Activated T-helper 2 cell treated with anti-CD3 and anti-CD28 coated beads, Interferon-gamma antibody, Interleukin-2, Interleukin-4, amounts not matched to agents 10 μg/mL and 5 μg/mL and 100 μg/mL, durations not matched to agents 14 hours and 24 hours and 36 hours (primary cell): ENCODE results near the gene ABHD12B. TPM values are rescaled to one million over a fixed set of nuclear protein-coding genes. Genes with fewer than 3 reads are reported as not detected.

Source experiments
- DNase-seq: peaks from one replicate; pipeline ENCODE4 v3.0.0; 2021; ENCODE audit warnings: low spot score
- H3K27ac Mint-ChIP-seq: one replicate; pipeline ENCODE4 v1.8.0; 2021; ENCODE audit warnings: mixed read lengths
- H3K27me3 Mint-ChIP-seq: one replicate; pipeline ENCODE4 v1.8.0; 2021; ENCODE audit warnings: low read depth, mixed read lengths
- H3K36me3 Mint-ChIP-seq: one replicate; pipeline ENCODE4 v1.8.0; 2021; ENCODE audit warnings: low read depth, mixed read lengths
- H3K4me1 Mint-ChIP-seq: one replicate; pipeline ENCODE4 v1.8.0; 2021; ENCODE audit warnings: low read depth, mixed read lengths
- H3K4me3 Mint-ChIP-seq: one replicate; pipeline ENCODE4 v1.8.0; 2021; ENCODE audit warnings: low read depth, mild to moderate bottlenecking, moderate library complexity, mixed read lengths
- H3K9me3 Mint-ChIP-seq: one replicate; pipeline ENCODE4 v1.8.0; 2021; ENCODE audit warnings: mixed read lengths
- intact Hi-C: fragments of 100-400 bp; cut with micrococcal nuclease; formaldehyde crosslinking; loops from one replicate; pipeline ENCODE4 v1.15.1; 2023
- total RNA-seq: library from RNA; stranded (reverse); gene quantifications from 2 replicates; pipeline ENCODE4 v1.2.3, GENCODE V29; 2022

ABHD12B gene
- total RNA-seq, 1 donor from 2014 or later: not detected

- H3K36me3 Mint-ChIP-seq: peaks cover 26% of the 10 kb centered on the region
- peaks cover 13% of the 10 kb centered on the region for H3K27me3 Mint-ChIP-seq
- no peak for DNase-seq
- peaks cover 48% of the 10 kb centered on the region for H3K4me1 Mint-ChIP-seq
- peak overlapping the region; percentile 91 for H3K4me3 Mint-ChIP-seq
- H3K27ac Mint-ChIP-seq: peak overlapping the region; percentile 87
- intact Hi-C loops: loop anchor here (10.0 kb wide), 1 partner anchor 967 kb away; no protein-coding TSS in a partner anchor
- no peaks in the 10 kb centered on the region for H3K9me3 Mint-ChIP-seq
Observed at GRCh38 chr14:50831726-50832168, 40.1 kb upstream of the ABHD12B start.

GRCh38 chr14:50832935-50833630, 38.8 kb upstream of the ABHD12B start:
- H3K4me3 Mint-ChIP-seq: no peak overlapping the region
- H3K27me3 Mint-ChIP-seq: peaks cover 13% of the 10 kb centered on the region
- no peak overlapping the region for H3K27ac Mint-ChIP-seq
- DNase-seq: no peak
- peaks cover 46% of the 10 kb centered on the region for H3K4me1 Mint-ChIP-seq
- H3K36me3 Mint-ChIP-seq: peaks cover 19% of the 10 kb centered on the region
- intact Hi-C loops: loop anchor here (10.0 kb wide), 1 partner anchor 968 kb away; no protein-coding TSS in a partner anchor
- no peaks in the 10 kb centered on the region for H3K9me3 Mint-ChIP-seq

- H3K9me3 Mint-ChIP-seq: no peaks in the 10 kb centered on the region
- DNase-seq: no peak
- H3K36me3 Mint-ChIP-seq: peaks cover 2% of the 10 kb centered on the region
- peaks cover 37% of the 10 kb centered on the region for H3K4me1 Mint-ChIP-seq
- H3K27ac Mint-ChIP-seq: no peak overlapping the region
- H3K4me3 Mint-ChIP-seq: no peak overlapping the region
- peaks cover 15% of the 10 kb centered on the region for H3K27me3 Mint-ChIP-seq
- intact Hi-C loops: loop anchor here (10.0 kb wide), 1 partner anchor 970 kb away; no protein-coding TSS in a partner anchor
Observed at GRCh38 chr14:50834802-50835276, 37.0 kb upstream of the ABHD12B start.

- H3K27me3 Mint-ChIP-seq: peaks cover 15% of the 10 kb centered on the region
- no peak overlapping the region for H3K4me3 Mint-ChIP-seq
- no peak for DNase-seq
- no peak overlapping the region for H3K27ac Mint-ChIP-seq
- intact Hi-C loops: loop anchor here (10.0 kb wide), 1 partner anchor 970 kb away; no protein-coding TSS in a partner anchor
- no peaks in the 10 kb centered on the region for H3K36me3 Mint-ChIP-seq
- no peaks in the 10 kb centered on the region for H3K9me3 Mint-ChIP-seq
- peaks cover 36% of the 10 kb centered on the region for H3K4me1 Mint-ChIP-seq
Observed at GRCh38 chr14:50835280-50835679, 36.6 kb upstream of the ABHD12B start.

GRCh38 chr14:50836515-50836914, 35.3 kb upstream of the ABHD12B start:
- no peaks in the 10 kb centered on the region for H3K36me3 Mint-ChIP-seq
- no peak overlapping the region for H3K4me3 Mint-ChIP-seq
- H3K27ac Mint-ChIP-seq: no peak overlapping the region
- no peaks in the 10 kb centered on the region for H3K9me3 Mint-ChIP-seq
- intact Hi-C loops: loop anchor here (10.0 kb wide), 1 partner anchor 972 kb away; no protein-coding TSS in a partner anchor
- DNase-seq: no peak
- peaks cover 36% of the 10 kb centered on the region for H3K4me1 Mint-ChIP-seq
- H3K27me3 Mint-ChIP-seq: peaks cover 20% of the 10 kb centered on the region

GRCh38 chr14:50837271-50837670, 34.6 kb upstream of the ABHD12B start:
- DNase-seq: no peak
- Mint-ChIP-seq H3K27ac (no peak overlapping the region), H3K27me3 (peaks cover 14% of the 10 kb centered on the region), H3K4me1 (peaks cover 30% of the 10 kb centered on the region), H3K9me3 (no peaks in the 10 kb centered on the region), H3K4me3 (no peak overlapping the region), H3K36me3 (no peaks in the 10 kb centered on the region)
- intact Hi-C loops: loop anchor here (10.0 kb wide), 1 partner anchor 972 kb away; no protein-coding TSS in a partner anchor

- Mint-ChIP-seq H3K4me3 (no peak overlapping the region), H3K27me3 (peaks cover 8% of the 10 kb centered on the region), H3K36me3 (no peaks in the 10 kb centered on the region), H3K9me3 (no peaks in the 10 kb centered on the region), H3K4me1 (peaks cover 26% of the 10 kb centered on the region), H3K27ac (no peak overlapping the region)
- intact Hi-C loops: loop anchor here (10.0 kb wide), 1 partner anchor 973 kb away; no protein-coding TSS in a partner anchor
- no peak for DNase-seq
Observed at GRCh38 chr14:50837850-50838470, 33.9 kb upstream of the ABHD12B start.

GRCh38 chr14:50839048-50839447, 32.8 kb upstream of the ABHD12B start:
- Mint-ChIP-seq H3K9me3 (no peaks in the 10 kb centered on the region), H3K4me3 (no peak overlapping the region), H3K27ac (no peak overlapping the region), H3K36me3 (no peaks in the 10 kb centered on the region), H3K27me3 (peaks cover 8% of the 10 kb centered on the region), H3K4me1 (peaks cover 24% of the 10 kb centered on the region)
- intact Hi-C loops: loop anchor here (10.0 kb wide), 1 partner anchor 974 kb away; no protein-coding TSS in a partner anchor
- no peak for DNase-seq

- intact Hi-C loops: loop anchor here (10.0 kb wide), 1 partner anchor 975 kb away; no protein-coding TSS in a partner anchor
- H3K9me3 Mint-ChIP-seq: no peaks in the 10 kb centered on the region
- H3K4me1 Mint-ChIP-seq: peaks cover 21% of the 10 kb centered on the region
- peaks cover 8% of the 10 kb centered on the region for H3K27me3 Mint-ChIP-seq
- no peak overlapping the region for H3K4me3 Mint-ChIP-seq
- no peaks in the 10 kb centered on the region for H3K36me3 Mint-ChIP-seq
- no peak overlapping the region for H3K27ac Mint-ChIP-seq
- no peak for DNase-seq
Observed at GRCh38 chr14:50839691-50840090, 32.2 kb upstream of the ABHD12B start.

- intact Hi-C loops: no loop called here
- H3K4me3 Mint-ChIP-seq: no peak overlapping the region
Observed at GRCh38 chr14:50844391-50844790, 27.5 kb upstream of the ABHD12B start.

GRCh38 chr14:50845166-50845565, 26.7 kb upstream of the ABHD12B start:
- H3K36me3 Mint-ChIP-seq: no peaks in the 10 kb centered on the region
- H3K9me3 Mint-ChIP-seq: no peaks in the 10 kb centered on the region
- intact Hi-C loops: no loop called here

More at GRCh38 chr14:50844391-50844790, 27.5 kb upstream of the ABHD12B start:
- no peaks in the 10 kb centered on the region for H3K36me3 Mint-ChIP-seq
- H3K27ac Mint-ChIP-seq: no peak overlapping the region
- no peaks in the 10 kb centered on the region for H3K9me3 Mint-ChIP-seq
- H3K27me3 Mint-ChIP-seq: peaks cover 18% of the 10 kb centered on the region
- peaks cover 2% of the 10 kb centered on the region for H3K4me1 Mint-ChIP-seq
- no peak for DNase-seq

GRCh38 chr14:50846226-50846880, 25.5 kb upstream of the ABHD12B start:
- Mint-ChIP-seq H3K9me3 (no peaks in the 10 kb centered on the region), H3K4me1 (peaks cover 2% of the 10 kb centered on the region), H3K27me3 (peaks cover 15% of the 10 kb centered on the region), H3K4me3 (no peak overlapping the region), H3K36me3 (no peaks in the 10 kb centered on the region), H3K27ac (no peak overlapping the region)
- intact Hi-C loops: no loop called here
- no peak for DNase-seq

More at GRCh38 chr14:50845166-50845565, 26.7 kb upstream of the ABHD12B start:
- DNase-seq: no peak
- Mint-ChIP-seq H3K4me3 (no peak overlapping the region), H3K27me3 (peaks cover 18% of the 10 kb centered on the region), H3K27ac (no peak overlapping the region), H3K4me1 (peaks cover 2% of the 10 kb centered on the region)
